Epithelial cell of esophagus (primary cell): ENCODE results near the gene EDNRA.

ENCODE experiments used
- DNase-seq: peaks from one replicate; pipeline ENCODE4 v3.0.0; 2010; ENCODE audit warnings: low read depth
- H3K4me3 ChIP-seq: 2 replicates; pipeline ENCODE4 v1.5.1; 2011; ENCODE audit warnings: mild to moderate bottlenecking, low read length, control low read depth
- TF ChIP-seq, protein P1 (sequence below): IDR thresholded peaks from 2 replicates; pipeline ENCODE4 v1.5.1; 2011; ENCODE audit warnings: low read depth, mild to moderate bottlenecking, low read length, control low read depth, inconsistent platforms; ENCODE audit not compliant: insufficient read depth; ENCODE audit errors: missing control alignments

EDNRA gene

GRCh38 chr4:147513091-147513490, 32.2 kb downstream of the EDNRA start:
- no peak overlapping the region for H3K4me3 ChIP-seq
- TF ChIP-seq, protein P1, sequence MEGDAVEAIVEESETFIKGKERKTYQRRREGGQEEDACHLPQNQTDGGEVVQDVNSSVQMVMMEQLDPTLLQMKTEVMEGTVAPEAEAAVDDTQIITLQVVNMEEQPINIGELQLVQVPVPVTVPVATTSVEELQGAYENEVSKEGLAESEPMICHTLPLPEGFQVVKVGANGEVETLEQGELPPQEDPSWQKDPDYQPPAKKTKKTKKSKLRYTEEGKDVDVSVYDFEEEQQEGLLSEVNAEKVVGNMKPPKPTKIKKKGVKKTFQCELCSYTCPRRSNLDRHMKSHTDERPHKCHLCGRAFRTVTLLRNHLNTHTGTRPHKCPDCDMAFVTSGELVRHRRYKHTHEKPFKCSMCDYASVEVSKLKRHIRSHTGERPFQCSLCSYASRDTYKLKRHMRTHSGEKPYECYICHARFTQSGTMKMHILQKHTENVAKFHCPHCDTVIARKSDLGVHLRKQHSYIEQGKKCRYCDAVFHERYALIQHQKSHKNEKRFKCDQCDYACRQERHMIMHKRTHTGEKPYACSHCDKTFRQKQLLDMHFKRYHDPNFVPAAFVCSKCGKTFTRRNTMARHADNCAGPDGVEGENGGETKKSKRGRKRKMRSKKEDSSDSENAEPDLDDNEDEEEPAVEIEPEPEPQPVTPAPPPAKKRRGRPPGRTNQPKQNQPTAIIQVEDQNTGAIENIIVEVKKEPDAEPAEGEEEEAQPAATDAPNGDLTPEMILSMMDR = no peak
- no peak for DNase-seq

- no peak overlapping the region for H3K4me3 ChIP-seq
- DNase-seq = no peak
- TF ChIP-seq, protein P1 = peak; percentile 17
Observed at GRCh38 chr4:147513952-147514351, 33.1 kb downstream of the EDNRA start.

DNA sequence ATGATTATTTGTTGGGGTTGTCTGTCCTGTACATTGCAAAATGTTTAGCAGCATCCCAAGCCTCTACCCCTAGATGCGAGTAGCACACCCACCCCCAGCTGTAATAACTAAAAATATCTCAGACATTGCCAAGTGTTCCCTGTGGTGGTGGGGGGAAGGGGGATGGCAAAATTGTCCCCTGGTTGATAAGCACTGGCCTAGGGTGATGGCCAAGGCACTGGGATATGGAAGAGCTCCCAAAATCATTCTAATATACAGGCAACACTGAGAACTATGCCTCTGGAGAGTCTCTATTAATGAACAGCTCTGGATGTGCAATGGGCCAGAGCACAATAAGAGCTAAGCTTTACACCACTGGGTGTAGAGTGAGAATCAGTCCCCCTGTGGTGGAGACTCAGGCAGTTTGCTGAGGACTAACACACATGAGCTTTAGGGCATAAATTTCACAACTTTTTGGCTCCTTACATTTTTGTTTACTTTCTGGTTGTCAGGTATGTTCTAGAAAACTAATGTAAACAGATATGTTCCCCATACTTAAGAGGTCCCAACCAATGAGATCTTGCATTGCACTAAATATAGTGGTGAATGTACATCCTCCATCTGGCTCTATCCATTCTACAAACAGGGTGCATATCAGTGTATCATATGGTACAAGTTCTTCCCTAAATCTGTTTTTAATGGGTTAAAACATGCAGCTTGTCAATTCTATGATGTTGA, 34.5 kb downstream of the EDNRA start:
- DNase-seq = peak; percentile 25
- TF ChIP-seq, protein P1 = no peak

DNA sequence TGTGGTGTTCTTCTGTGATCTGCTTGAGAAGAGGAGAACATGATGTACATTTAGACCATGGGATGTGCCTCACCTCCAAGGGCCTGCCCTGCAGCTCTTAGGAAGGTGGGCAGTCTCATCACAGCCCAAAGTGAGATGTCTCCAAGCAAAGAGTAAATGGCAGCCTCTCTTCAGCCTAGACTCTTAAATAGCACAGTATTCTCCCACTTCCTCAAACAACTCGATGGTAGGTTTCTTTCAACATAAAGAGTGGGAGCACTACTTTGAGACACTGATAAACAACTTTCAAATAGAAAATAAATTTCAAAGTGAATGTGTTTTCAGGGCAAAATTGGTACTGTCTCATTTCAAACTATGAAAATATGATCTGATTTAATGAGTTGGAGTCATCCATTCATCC, 35.2 kb downstream of the EDNRA start:
- H3K4me3 ChIP-seq = no peak overlapping the region
- TF ChIP-seq, protein P1 = no peak
- no peak for DNase-seq

More for the DNA sequence above, 34.5 kb downstream of the EDNRA start:
- H3K4me3 ChIP-seq = no peak overlapping the region

DNA sequence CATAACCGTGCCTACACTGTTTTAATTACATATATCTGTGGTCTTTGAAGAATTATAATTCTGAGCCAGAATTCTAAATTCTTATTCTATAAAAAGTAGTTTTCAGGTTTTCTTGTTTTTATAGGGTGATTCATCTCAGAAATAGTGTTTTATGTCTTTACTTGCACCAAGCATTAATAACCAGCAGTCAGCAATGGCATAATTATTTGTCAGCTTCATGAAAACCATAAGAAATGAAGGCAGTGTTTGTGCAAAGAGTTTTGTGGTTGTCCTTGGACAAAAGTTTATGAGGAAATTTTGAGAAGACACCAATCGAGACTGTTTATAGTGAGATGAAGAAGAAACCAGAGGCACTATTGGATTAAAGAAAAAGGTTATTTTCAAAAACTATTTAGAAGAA, 37.2 kb downstream of the EDNRA start:
- DNase-seq = no peak
- TF ChIP-seq, protein P1 = no peak
- H3K4me3 ChIP-seq = no peak overlapping the region

GRCh38 chr4:147518846-147519767, 38.2 kb downstream of the EDNRA start:
- no peak overlapping the region for H3K4me3 ChIP-seq
- peak; percentile 84 for DNase-seq
- TF ChIP-seq, protein P1 = peak; percentile 100
